Stimulated activated CD8-positive, alpha-beta memory T cell treated with anti-CD3 and anti-CD28 coated beads, Interleukin-2, amount 100 ng/mL, for 1 hour (primary cell): ENCODE data around the gene ANKRD11.
"Not testable (repeated sequence)": the region's sequence is repeated elsewhere in the genome, so short reads cannot be mapped to it uniquely, and the experiment has no call there.

Source experiments
- DNase-seq, 2 donors: peaks; one replicate each; pipeline ENCODE4 v3.0.0-alpha.2; 2020; ENCODE audit warnings: low read depth in 2 of 2

ANKRD11 gene

DNA sequence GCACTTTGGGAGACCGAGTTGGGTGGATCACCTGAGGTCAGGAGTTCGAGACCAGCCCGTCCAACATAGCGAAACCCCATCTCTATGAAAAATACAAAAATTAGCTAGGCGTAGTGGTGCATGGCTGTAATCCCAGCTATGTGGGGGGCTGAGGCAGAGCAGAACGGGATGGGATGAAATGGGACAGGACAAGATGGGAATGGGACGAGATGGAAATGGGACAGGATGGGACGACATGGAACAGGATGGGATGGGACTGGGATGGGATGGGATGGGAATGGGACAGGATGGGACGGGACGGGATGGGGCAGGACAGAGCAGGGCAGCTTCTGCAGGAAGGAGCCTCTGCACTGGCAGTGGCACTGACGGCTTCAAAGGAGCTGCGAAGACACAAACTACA lies 106.1 kb downstream of the ANKRD11 start:
- DNase-seq, result no peak

DNA sequence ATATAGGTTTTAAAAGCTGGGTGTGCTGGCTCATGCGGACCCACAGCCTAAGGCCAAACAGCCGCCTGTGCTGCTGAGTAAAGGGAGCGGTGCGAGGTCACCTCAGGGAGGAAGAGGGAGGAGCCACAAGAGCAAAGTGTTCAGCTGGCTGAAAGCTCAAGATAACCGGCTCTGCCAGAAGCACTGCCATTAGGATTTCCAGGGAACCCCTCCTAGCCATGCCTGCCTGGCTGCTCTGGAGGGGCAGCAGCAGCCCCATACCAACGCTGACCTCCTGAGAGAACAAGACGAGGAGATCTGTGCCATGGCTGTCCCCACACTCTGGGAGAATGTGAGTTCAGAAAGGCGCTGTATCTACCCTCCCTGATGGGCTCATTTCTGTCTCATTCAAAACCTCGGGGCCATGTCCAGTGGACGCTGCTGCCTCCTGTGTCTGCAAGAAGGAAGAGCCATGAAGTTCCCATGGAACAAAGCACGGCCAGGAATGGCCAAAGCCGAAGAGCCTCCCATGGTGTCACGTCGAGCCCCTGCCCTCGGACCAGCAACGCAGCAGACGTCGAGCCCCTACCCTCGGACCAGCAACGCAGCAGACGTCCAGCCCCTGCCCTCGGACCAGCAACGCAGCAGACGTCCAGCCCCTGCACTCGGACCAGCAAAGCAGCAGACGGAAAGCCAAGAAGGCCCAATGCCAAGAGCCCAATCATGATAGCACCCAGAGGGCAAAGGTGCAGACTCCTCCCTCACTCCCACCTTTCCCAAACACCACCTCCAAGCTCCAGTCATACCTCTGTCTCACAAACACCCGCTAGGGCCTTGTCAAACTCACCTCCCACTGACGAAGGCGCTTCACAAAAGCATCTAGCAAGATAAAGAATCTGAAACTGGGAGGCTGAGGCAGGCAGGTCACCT lies 107.0 kb downstream of the ANKRD11 start:
- DNase-seq, result no peak

DNA sequence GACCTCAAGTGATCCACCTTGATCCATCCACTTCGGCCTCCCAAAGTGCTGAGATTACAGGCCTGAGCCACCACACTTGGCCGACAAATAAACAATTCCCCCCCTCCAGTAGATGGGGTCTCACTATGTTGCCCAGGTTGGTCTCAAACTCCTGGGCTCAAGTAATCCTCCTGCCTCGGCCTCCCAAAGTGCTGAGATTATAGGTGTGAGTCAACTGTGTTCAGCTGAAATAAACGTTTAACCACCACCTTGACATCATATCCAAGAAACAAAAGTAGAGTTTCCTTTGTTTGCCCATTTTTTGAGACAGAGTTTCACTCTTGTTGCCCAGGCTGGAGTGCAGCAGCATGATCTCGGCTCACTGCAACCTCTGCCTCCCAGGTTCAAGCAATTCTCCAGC lies 107.8 kb downstream of the ANKRD11 start:
- not testable (repeated sequence) for DNase-seq

DNA sequence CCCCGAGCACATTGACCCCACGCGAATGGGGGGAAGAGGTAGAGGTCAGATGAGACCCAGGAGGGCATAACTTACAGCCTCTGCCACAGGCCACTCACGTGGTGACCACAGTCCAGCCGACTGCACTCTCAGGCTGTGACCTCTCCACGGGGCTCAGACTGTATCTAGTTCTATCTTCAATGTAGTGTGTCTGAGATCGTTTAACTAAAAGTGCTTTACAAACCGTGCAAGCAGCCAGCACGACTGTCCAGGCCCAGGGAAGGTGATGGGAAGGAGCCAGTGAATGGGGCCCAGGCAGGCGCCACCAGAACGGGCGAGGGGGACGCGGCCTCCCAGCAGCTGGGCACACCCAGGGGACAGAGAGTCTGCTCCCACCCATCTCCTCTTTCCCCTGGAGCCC lies 108.6 kb downstream of the ANKRD11 start:
- DNase-seq, result no peak

DNA sequence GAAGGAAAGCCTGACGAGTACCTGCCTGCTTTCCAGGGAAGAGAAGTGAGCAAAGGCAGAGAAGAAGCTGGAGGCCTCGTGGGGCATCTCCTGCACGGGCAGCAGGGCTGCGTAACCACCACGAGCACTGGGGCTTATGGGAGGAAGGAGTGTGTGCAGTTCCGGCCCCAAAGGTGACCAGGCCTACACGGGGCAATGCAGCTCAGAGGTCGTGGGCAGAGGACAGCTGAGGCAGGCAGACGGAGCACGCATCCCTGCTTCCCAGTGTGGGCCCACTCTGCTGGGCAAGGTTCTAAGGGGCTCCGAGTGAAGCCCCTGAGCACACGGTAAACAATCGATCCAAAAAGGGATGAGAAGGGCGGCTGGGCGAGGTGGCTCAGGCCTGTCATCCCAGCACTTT lies 109.7 kb downstream of the ANKRD11 start:
- DNase-seq, result no peak

DNA sequence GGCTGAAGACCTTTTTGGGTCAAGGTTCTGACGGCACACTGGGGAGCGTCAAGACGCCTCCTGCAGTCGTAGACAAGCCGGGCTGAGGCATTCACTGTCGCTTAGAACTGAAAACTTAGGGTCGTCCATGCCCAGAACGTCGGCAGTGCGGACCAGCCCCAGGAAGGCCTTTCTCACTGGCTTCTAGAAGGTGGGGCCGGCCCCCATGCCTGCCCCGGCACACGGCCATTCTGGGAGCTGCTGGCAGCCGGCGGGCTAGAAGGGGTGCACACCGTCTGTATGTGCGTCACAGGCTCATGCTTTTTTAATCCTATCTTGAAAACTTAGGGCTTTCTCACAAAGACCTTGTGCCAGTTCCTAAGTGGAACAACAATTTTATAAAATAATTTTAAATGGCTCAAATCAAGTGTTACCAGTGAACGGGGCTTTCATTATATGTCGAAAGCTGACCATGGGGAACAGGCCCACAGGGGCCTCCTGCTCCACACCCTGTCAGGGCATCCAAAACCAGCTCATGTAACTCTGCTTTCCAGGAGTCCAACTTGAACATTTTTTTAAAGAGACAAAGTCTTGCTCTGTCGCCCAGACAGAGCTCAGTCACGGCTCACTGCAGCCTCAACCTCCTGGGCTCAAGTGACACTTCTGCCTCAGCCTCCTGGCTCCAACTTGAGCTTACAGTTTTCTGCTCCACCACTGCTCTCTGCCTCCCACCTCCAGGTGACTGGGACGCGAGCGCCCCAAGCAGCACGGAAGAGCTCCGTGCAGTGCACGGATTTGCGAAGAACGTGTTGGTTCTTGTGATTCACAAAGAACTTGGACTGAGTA lies 111.2 kb downstream of the ANKRD11 start:
- DNase-seq, result no peak

DNA sequence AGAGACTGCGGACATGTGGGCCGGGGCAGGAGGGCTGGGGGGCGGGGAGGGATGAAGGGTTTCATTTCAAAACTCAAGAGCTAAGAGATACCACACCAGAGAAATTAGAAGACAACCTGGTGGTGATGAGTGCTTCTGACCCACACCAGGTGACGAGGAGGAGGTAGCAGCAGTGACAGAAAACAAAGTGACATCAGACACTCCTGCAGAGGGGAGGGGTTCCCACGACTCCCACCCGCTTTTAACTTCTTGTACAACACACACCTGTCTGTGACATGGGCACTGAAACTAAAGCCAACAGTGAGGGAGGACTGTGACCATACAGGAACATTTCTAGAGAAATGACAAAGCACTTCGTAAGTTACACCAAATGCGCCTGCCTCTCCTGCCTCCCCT lies 112.9 kb downstream of the ANKRD11 start:
- DNase-seq, result no peak

DNA sequence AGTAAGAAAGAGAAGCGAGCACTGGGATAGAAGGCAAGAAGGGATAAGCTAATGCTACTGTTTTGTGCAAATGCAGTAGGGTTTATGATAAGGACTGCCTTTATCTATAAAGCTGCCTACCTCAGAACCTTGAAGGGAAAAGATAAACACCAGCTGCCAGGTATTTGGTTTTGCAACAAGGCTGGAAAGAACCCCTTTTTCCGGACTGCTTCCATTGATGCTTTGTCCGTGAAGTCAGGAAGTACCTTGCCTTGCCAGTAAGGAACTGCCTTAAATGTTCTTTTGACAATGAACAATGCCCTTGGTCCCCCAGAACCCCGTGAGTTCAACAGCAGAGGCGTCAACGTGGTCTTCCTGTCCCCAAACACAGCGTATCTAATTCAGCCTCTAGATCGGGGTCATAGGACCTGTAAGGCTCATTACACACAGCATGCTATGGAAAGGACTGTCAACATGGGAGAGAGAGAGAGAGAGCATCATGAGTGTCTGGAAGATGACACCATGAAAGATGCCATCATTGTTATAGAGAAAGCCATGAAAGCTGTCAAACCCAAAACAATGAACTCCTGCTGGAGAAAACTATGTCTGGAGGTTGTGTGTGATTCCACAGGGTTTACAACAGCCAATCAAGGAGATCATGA lies 113.4 kb downstream of the ANKRD11 start:
- DNase-seq, result no peak

DNA sequence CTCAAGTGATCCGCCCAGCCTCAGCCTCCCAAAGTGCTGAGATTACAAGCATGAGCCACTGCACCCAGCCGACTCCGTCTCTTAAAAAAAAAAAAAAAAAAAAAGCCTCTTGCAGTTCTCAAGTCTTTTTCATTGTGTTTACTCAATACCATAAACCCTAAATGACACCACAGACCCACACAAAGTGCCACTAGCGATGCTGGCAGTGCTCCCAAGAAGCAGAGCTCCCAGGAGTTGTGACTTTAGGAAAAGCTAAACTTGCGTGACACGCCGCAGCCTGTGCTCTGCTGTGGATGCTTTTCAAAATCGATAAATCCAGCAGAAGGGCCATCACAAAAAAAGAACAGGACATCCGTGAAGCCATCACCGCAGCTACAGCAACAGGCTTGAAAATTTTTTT lies 114.7 kb downstream of the ANKRD11 start:
- DNase-seq, result no peak

DNA sequence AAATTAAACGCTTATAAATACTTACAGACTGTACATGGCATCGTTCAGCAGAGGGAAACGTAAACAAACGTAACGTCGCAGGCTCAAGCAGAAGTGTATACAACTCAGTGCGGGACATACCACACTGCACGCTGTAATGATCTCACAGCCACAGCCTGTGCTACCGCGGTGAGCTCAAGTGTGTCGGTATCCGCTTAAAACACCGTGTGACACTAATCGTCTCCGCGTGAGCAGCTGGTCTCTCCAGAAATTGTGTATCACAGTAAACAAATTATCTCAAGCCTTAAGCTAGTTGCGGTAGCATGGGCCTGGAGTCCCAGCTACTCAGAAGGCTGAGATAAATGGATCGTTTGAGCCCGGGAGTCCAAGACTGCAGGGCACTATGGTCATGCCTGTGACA lies 115.3 kb downstream of the ANKRD11 start:
- no peak for DNase-seq

DNA sequence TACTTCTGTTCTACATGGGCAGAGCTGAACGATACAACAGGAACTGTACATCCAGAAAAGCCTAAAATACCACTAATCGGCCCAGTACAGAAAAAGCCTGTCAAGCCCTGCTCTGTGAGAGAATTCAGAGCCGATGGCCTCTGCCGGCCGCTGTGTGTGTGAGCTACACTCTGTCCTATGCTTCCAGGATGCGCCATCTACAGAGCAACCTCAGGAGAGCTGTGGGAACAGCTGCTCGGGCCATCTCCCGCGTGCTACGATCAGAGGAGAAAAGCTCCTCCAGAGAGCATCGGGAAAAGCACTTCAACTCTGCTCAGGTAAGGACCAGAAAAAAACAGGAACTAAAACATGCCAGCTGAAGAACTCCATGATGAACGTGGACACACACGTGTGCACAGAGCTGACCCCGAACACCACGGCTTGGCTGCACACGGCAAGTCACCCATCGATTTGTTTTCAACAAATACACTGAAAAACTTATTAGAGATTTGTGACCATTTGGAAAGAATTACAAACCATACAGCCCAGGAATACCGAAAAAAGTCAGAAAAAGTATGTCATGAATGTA lies 115.9 kb downstream of the ANKRD11 start:
- no peak for DNase-seq

DNA sequence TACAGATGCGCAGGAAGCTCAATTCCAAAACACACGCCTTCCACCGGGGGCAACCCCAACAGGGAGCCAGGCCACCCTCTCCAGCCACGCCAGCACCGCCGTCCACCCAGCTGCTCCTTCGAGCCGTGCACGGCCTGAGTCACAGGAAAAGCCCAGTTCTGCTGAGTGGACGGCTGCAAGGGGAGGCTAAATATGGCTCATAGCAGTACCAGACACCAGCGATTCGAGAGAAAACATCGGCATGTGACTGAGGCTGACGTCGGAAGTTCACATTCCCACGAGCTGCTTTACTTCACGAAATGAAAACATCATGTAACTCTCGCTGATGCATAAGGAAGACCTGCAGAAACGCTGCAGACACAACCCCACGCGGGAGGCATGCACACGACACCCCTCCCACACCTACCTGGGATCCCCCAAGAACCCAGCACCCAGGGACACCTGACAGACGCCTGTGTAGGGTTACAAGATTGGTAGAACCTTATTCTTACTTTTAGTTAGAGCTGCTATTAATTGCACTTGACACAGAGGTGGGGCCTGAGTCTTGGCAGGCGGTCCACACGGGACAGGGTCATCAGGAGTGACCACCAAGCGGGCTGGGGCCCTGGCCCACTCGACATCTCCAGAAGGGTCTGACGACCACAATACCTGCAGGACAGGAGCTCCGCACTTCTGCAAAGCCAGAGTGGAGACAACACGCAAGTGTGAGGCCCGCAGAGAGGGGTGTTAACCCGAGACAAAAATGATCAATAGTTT lies 116.8 kb downstream of the ANKRD11 start:
- DNase-seq, result no peak

DNA sequence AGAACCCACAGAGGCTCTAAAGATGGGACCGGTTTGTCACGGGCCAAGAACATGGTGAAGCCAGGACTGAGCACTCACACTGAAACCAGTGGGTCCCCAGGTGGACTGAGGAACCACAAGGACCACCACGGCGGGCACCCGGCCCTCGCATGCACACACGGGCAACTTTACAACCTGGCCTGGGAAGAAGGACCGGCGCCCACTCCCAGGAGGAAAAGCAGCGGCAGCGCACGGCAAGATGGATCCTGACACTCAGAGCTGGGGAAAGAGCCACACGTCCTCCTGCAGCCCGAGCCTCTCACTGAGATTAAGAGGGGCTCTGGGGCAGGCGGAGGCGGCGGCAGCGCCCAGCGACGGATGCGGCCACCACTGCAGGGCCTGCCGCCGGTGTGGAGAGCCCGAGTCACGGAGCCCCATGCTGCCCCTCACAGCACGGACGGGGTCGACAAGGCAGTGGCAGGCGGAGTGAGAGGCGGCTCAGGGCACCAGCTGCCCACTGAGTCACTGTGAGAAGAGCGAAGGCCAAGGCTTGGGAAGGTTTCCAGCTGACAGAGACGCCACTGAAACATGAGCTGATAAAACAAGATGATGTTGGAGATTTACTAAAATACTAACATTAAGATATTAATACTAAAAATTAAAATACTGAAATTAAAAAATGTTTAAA lies 118.3 kb downstream of the ANKRD11 start:
- DNase-seq, result no peak

DNA sequence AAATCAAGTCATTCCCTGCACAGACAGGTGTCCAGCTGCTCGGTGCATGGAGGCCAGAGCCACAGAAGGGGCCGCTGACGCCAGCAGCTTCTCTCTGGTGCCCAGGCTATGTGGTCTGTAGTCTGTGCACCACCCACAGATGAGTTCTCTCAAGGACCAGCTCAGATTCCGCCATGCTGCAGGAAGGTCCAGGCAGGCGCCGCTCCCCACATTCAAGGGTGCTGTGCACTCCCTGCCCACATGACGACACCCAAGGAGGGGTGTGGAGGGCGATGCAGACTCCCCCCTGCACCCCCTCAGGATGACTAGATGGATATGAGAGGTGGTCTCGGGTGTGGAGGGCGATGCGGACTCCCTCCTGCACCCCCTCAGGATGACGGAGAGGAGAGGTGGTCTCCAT lies 119.0 kb downstream of the ANKRD11 start:
- no peak for DNase-seq

DNA sequence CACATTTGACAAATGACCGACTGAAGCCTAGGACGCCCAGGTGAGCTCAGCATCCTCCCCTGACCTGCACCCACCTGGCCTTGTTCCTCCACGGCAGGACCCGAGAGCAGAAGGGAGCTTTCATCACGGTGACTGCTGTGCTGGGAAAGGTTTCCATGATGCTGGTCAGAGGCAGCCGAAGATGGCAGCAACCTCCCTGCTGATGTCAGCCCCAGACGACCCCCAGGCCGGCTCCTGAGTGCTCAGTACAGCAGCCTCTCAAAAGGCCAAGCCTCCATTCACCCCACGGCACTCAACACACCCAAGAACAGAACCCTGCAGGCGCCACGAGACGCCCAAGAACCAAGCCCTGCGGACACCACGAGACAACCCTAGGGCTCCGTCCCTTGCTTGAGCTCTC lies 119.8 kb downstream of the ANKRD11 start:
- no peak for DNase-seq

DNA sequence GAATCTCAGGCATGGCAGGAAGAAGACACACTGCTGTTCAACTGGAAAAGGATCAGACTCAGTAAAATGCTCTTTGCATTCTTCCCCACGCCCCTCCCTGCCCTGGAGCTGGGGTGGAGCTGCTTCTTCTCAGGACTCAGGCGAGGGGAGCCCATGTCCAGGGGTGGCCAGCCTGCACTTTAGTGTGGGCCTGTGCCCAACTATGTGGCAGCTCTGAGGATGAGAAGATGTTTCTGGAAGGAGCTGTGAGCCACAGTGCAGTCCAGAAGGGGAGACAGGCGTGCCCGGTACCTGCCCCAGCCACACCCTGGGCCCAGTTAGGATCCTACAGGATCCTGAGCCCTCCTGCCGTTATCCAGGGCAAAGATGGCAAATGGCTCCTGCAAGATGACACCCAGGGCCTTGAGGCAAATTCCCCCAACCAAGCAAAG lies 120.3 kb downstream of the ANKRD11 start:
- DNase-seq, result no peak

DNA sequence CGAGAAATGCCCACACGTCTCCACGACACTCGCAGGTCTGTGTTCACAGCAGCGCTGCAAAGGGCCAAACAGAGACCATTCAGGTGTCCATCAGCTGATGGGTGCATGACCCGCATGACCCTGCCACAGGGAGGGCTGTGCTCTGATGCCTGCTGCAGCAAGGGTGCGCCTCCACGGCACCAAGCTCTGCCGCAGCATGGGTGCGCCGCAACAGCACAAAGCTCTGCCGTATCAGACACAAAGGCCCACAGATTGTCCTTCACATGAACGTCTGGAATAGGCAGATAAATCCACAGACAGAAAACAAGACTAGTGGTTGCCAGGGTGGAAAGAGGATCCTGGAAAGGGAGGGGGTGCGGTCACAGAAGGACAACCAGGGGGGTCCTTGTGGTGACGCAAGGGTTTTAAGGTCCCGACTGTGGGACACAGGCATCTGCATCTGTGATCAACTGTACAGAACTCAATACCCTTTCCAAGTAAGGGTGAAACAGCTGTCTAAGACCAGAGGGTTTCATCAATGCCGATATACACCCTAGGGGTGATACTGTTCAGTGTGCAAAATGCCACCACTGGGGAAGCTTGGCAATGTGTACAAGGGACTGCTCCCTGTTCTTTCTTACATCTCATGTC lies 121.0 kb downstream of the ANKRD11 start:
- no peak for DNase-seq

DNA sequence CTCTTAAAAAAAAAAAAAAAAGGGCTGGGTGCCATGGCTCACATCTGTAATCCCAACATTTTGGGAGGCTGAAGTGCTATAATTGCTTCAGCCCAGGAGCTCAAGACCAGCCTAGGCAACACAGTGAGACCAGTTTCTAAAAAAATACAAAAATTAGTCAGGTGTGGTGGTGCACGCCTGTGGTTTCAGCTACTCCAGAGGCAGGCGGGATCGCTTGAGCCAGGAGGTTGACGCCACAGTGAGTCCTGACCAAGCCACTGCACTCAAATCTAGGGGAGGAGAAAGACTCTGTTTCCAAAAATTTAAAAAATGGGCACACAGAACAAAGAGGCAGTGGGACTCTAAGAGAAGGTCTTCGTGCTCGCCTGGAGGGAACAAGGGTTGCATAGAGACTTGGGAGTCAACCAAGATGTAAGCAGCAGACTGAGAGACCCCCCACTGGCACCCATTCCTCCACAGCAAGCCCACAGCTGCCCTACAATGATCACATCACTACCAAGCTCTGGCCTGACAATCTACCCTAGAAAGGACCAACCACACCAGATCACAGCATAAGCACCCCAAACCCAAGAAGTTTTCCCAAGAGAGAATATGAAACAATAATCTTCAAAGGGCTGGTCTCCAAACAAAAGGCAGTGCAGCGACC lies 121.6 kb downstream of the ANKRD11 start:
- no peak for DNase-seq

DNA sequence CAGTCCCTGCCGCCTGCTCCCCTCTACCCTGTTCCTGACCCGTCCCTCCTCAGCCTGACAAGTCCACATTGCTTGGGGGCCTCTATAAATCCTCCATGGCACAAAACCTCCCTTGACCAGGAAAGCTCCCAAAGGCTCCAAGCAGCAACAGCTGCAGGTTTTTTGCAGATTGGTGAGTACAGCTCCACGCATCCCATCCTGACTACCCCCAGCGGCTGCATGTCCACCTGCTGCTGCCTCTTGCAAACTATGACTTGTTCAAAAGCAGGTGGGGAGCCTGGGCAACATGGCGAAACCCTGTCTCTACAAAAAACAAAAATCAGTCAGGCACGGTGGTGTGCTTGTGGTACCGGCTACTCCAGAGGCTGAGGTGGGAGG lies 122.8 kb downstream of the ANKRD11 start:
- DNase-seq, result no peak
